GM23338 (cell line): Measurements from ENCODE around the gene TBX3. TPM values are rescaled to one million over a fixed set of nuclear protein-coding genes. Genes with fewer than 3 reads are reported as not detected.

Source experiments
- ATAC-seq: fragments of 200-7000 bp; cut with Tn5 transposase; 3 replicates; pipeline ENCODE4 v1.9.1; 2020
- DNase-seq: peaks from one replicate; pipeline ENCODE4 v3.0.0-alpha.2; 2015; ENCODE audit warnings: low spot score
- H2AFZ ChIP-seq: fragments of 200-600 bp; sonication (generic); 2 replicates; pipeline ENCODE4 v1.8.0; 2016; ENCODE audit warnings: antibody characterized with exemption, mild to moderate bottlenecking, moderate library complexity
- H3F3A ChIP-seq: fragments of 200-600 bp; sonication (generic); replicated peaks from 2 replicates; pipeline ENCODE4 v1.8.0; 2017; ENCODE audit warnings: antibody characterized with exemption, mixed run types, low read depth
- H3K27ac ChIP-seq: fragments of 200-600 bp; sonication (generic); 2 replicates; pipeline ENCODE4 v1.6.1; 2016; ENCODE audit warnings: low read depth
- H3K27me3 ChIP-seq: fragments of 200-600 bp; sonication (generic); 2 replicates; pipeline ENCODE4 v1.8.0; 2016; ENCODE audit warnings: mild to moderate bottlenecking, mixed run types, moderate library complexity; ENCODE audit not compliant: insufficient read depth
- H3K36me3 ChIP-seq: fragments of 200-600 bp; sonication (generic); 2 replicates; pipeline ENCODE4 v1.8.0; 2016; ENCODE audit warnings: mild to moderate bottlenecking; ENCODE audit not compliant: insufficient read depth
- H3K4me1 ChIP-seq: fragments of 200-600 bp; sonication (generic); 2 replicates; pipeline ENCODE4 v1.8.0; 2016; ENCODE audit warnings: mild to moderate bottlenecking, moderate library complexity; ENCODE audit not compliant: insufficient read depth
- H3K4me2 ChIP-seq: fragments of 200-600 bp; sonication (generic); 2 replicates; pipeline ENCODE4 v1.7.1; 2017; ENCODE audit warnings: mixed run types
- H3K4me3 ChIP-seq: fragments of 200-600 bp; sonication (generic); 2 replicates; pipeline ENCODE4 v1.6.1; 2016; ENCODE audit warnings: mixed run types
- H3K79me2 ChIP-seq: fragments of 200-600 bp; sonication (generic); replicated peaks from 2 replicates; pipeline ENCODE4 v1.8.0; 2017; ENCODE audit warnings: mild to moderate bottlenecking; ENCODE audit not compliant: insufficient read depth
- H3K9me2 ChIP-seq: fragments of 200-600 bp; sonication (generic); 2 replicates; pipeline ENCODE4 v1.8.0; 2017; ENCODE audit not compliant: insufficient read depth
- H4K20me1 ChIP-seq: fragments of 200-600 bp; sonication (generic); replicated peaks from 2 replicates; pipeline ENCODE4 v1.8.0; 2017; ENCODE audit warnings: mild to moderate bottlenecking; ENCODE audit not compliant: insufficient read depth
- H3K27ac Mint-ChIP-seq: 2 replicates; pipeline ENCODE4 v1.8.0; 2020; ENCODE audit warnings: inconsistent platforms, mild to moderate bottlenecking, moderate library complexity, mixed read lengths
- H3K27me3 Mint-ChIP-seq: 3 replicates; pipeline ENCODE4 v1.8.0; 2022; ENCODE audit warnings: low read depth, mild to moderate bottlenecking, moderate library complexity, mixed read lengths, inconsistent platforms; ENCODE audit not compliant: insufficient read depth, poor library complexity
- H3K36me3 Mint-ChIP-seq: 3 replicates; pipeline ENCODE4 v1.8.0; 2021; ENCODE audit warnings: low read depth, mild to moderate bottlenecking, inconsistent platforms, moderate library complexity, mixed read lengths
- H3K4me1 Mint-ChIP-seq: 3 replicates; pipeline ENCODE4 v1.8.0; 2020; ENCODE audit warnings: mild to moderate bottlenecking, inconsistent platforms, mixed read lengths
- H3K4me3 Mint-ChIP-seq: 3 replicates; pipeline ENCODE4 v1.8.0; 2021; ENCODE audit warnings: moderate library complexity, mild to moderate bottlenecking, inconsistent platforms, mixed read lengths
- H3K9me3 Mint-ChIP-seq: 3 replicates; pipeline ENCODE4 v1.8.0; 2020; ENCODE audit warnings: moderate library complexity, mild to moderate bottlenecking, inconsistent platforms, mixed read lengths
- CREB1 ChIP-seq: fragments of 250-450 bp; sonication (Bioruptor Pico); IDR thresholded peaks from 2 replicates; pipeline ENCODE4 v1.5.0; 2020; ENCODE audit warnings: low read depth, mild to moderate bottlenecking, moderate library complexity
- CTCF ChIP-seq, 2 experiments: fragments of 200-600 bp in 1 of 2; sonication (generic) in 1 of 2; conservative IDR thresholded peaks; 2 replicates each; pipeline versions ENCODE4 v1.5.1 to v1.6.1; 2016 to 2017; ENCODE audit warnings: antibody characterized with exemption in 2 of 2, low read depth in 2 of 2, mild to moderate bottlenecking in 2 of 2, moderate library complexity in 1 of 2
- ETS1 ChIP-seq: IDR thresholded peaks from 2 replicates; pipeline ENCODE4 v1.6.1; 2016; ENCODE audit warnings: antibody characterized with exemption
- EZH2 ChIP-seq: fragments of 200-600 bp; sonication (generic); IDR thresholded peaks from one replicate; pipeline ENCODE4 v1.8.0; 2017; ENCODE audit warnings: antibody characterized with exemption, mild to moderate bottlenecking, low read depth; ENCODE audit not compliant: unreplicated experiment
- EZH2phosphoT487 ChIP-seq: fragments of 200-600 bp; sonication (generic); IDR thresholded peaks from one replicate; pipeline ENCODE4 v1.8.1; 2018; ENCODE audit warnings: antibody characterized with exemption; ENCODE audit not compliant: unreplicated experiment
- JUNB ChIP-seq: IDR thresholded peaks from one replicate; pipeline ENCODE4 v1.6.1; 2016; ENCODE audit warnings: antibody characterized with exemption; ENCODE audit not compliant: unreplicated experiment
- NANOG ChIP-seq: IDR thresholded peaks from 2 replicates; pipeline ENCODE4 v1.6.1; 2016; ENCODE audit warnings: antibody characterized with exemption, borderline replicate concordance
- POLR2AphosphoS5 ChIP-seq: IDR thresholded peaks from 2 replicates; pipeline ENCODE4 v1.6.1; 2016; ENCODE audit warnings: antibody characterized with exemption, low read depth
- REST ChIP-seq: IDR thresholded peaks from one replicate; pipeline ENCODE4 v1.6.1; 2018; ENCODE audit warnings: antibody characterized with exemption; ENCODE audit not compliant: unreplicated experiment
- STAT1 ChIP-seq: IDR thresholded peaks from one replicate; pipeline ENCODE4 v1.6.1; 2016; ENCODE audit warnings: antibody characterized with exemption; ENCODE audit not compliant: unreplicated experiment
- ZNF114 ChIP-seq: fragments of 250-450 bp; sonication (Bioruptor Pico); IDR thresholded peaks from 2 replicates; pipeline ENCODE4 v1.5.0; 2020; ENCODE audit warnings: mild to moderate bottlenecking, moderate library complexity
- ZNF331 ChIP-seq: fragments of 250-450 bp; sonication (Bioruptor Pico); IDR thresholded peaks from 2 replicates; pipeline ENCODE4 v1.5.0; 2020; ENCODE audit warnings: low read depth, mild to moderate bottlenecking, moderate library complexity
- polyA plus RNA-seq: library from polyadenylated mRNA; unstranded; fragments of >200 nt; fragmentation: Nextera tagmentation; extraction: Ambion mirVana; gene quantifications from 2 replicates; pipeline ENCODE4 v1.2.1, GENCODE V29; 2016
- total RNA-seq: library from RNA; depleted of rRNA; stranded (reverse); fragments of >200 nt; shearing (Covaris generic); gene quantifications from 2 replicates; pipeline ENCODE4 v1.2.3, GENCODE V29; 2014
- TF ChIP-seq, protein P1 (sequence below): fragments of 250-450 bp; sonication (Bioruptor Pico); IDR thresholded peaks from 2 replicates; pipeline ENCODE4 v1.5.0; 2020; ENCODE audit warnings: mild to moderate bottlenecking, moderate library complexity

The TBX3 gene
- total and polyA plus RNA-seq, 2 experiments from 2014 or later = 0.18 to 0.24 TPM

- no peak overlapping the region for H3K4me3 Mint-ChIP-seq
- Histone ChIP-seq H3K4me3 (no peak overlapping the region), H3K36me3 (no peaks in the 10 kb centered on the region), H4K20me1 (no peaks in the 10 kb centered on the region), H3K27ac (no peak overlapping the region), H3K4me2 (no peak overlapping the region), H3K4me1 (peaks cover 5% of the 10 kb centered on the region; the same call in 1 of the 2 replicates), H2AFZ (no peak overlapping the region), H3K79me2 (no peaks in the 10 kb centered on the region), H3K9me2 (no peaks in the 10 kb centered on the region), H3F3A (no peaks in the 10 kb centered on the region), H3K27me3 (no peaks in the 10 kb centered on the region)
- H3K27me3 Mint-ChIP-seq = peaks cover 2% of the 10 kb centered on the region
- no peak overlapping the region for H3K27ac Mint-ChIP-seq
- no peaks in the 10 kb centered on the region; the same call in 2 of the 3 replicates for H3K4me1 Mint-ChIP-seq
- ATAC-seq = no peak
- no peak for DNase-seq
- no peak for TF ChIP-seq NANOG
- no peak for TF ChIP-seq ZNF114 (CRISPR knock-in tag)
- TF ChIP-seq JUNB = no peak
- no peak for TF ChIP-seq STAT1
- TF ChIP-seq POLR2AphosphoS5 = no peak
- no peak for TF ChIP-seq EZH2phosphoT487
- no peak for TF ChIP-seq ETS1
- no peak for TF ChIP-seq CREB1 (CRISPR knock-in tag)
- no peak for TF ChIP-seq EZH2
- no peak for TF ChIP-seq ZNF331 (CRISPR knock-in tag)
- TF ChIP-seq REST = no peak
- TF ChIP-seq, protein P1, sequence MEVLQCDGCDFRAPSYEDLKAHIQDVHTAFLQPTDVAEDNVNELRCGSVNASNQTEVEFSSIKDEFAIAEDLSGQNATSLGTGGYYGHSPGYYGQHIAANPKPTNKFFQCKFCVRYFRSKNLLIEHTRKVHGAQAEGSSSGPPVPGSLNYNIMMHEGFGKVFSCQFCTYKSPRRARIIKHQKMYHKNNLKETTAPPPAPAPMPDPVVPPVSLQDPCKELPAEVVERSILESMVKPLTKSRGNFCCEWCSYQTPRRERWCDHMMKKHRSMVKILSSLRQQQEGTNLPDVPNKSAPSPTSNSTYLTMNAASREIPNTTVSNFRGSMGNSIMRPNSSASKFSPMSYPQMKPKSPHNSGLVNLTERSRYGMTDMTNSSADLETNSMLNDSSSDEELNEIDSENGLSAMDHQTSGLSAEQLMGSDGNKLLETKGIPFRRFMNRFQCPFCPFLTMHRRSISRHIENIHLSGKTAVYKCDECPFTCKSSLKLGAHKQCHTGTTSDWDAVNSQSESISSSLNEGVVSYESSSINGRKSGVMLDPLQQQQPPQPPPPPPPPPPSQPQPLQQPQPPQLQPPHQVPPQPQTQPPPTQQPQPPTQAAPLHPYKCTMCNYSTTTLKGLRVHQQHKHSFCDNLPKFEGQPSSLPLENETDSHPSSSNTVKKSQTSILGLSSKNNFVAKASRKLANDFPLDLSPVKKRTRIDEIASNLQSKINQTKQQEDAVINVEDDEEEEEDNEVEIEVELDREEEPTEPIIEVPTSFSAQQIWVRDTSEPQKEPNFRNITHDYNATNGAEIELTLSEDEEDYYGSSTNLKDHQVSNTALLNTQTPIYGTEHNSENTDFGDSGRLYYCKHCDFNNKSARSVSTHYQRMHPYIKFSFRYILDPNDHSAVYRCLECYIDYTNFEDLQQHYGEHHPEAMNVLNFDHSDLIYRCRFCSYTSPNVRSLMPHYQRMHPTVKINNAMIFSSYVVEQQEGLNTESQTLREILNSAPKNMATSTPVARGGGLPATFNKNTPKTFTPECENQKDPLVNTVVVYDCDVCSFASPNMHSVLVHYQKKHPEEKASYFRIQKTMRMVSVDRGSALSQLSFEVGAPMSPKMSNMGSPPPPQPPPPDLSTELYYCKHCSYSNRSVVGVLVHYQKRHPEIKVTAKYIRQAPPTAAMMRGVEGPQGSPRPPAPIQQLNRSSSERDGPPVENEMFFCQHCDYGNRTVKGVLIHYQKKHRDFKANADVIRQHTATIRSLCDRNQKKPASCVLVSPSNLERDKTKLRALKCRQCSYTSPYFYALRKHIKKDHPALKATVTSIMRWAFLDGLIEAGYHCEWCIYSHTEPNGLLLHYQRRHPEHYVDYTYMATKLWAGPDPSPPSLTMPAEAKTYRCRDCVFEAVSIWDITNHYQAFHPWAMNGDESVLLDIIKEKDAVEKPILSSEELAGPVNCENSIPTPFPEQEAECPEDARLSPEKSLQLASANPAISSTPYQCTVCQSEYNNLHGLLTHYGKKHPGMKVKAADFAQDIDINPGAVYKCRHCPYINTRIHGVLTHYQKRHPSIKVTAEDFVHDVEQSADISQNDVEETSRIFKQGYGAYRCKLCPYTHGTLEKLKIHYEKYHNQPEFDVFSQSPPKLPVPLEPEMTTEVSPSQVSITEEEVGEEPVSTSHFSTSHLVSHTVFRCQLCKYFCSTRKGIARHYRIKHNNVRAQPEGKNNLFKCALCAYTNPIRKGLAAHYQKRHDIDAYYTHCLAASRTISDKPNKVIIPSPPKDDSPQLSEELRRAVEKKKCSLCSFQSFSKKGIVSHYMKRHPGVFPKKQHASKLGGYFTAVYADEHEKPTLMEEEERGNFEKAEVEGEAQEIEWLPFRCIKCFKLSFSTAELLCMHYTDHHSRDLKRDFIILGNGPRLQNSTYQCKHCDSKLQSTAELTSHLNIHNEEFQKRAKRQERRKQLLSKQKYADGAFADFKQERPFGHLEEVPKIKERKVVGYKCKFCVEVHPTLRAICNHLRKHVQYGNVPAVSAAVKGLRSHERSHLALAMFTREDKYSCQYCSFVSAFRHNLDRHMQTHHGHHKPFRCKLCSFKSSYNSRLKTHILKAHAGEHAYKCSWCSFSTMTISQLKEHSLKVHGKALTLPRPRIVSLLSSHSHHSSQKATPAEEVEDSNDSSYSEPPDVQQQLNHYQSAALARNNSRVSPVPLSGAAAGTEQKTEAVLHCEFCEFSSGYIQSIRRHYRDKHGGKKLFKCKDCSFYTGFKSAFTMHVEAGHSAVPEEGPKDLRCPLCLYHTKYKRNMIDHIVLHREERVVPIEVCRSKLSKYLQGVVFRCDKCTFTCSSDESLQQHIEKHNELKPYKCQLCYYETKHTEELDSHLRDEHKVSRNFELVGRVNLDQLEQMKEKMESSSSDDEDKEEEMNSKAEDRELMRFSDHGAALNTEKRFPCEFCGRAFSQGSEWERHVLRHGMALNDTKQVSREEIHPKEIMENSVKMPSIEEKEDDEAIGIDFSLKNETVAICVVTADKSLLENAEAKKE (CRISPR knock-in tag) = no peak
- TF ChIP-seq CTCF (conservative IDR thresholded peaks at IDR 0.05; ENCODE audit: low read depth in 2 of 2) = no peak
- H3K9me3 Mint-ChIP-seq = no peaks in the 10 kb centered on the region
- no peaks in the 10 kb centered on the region for H3K36me3 Mint-ChIP-seq
Measured at GRCh38 chr12:114648711-114649110, 35.3 kb downstream of the TBX3 start.
